Heart left ventricle (tissue), 16 donors: ENCODE results near the gene PLEKHM3. TPM values are rescaled to one million over a fixed set of nuclear protein-coding genes. Genes with fewer than 3 reads are reported as not detected.
"Not testable (repeated sequence)": the region's sequence is repeated elsewhere in the genome, so short reads cannot be mapped to it uniquely, and the experiment has no call there.

Experiments used
- ATAC-seq, 4 donors: fragments of 200-7000 bp; cut with Tn5 transposase; one replicate each; pipeline ENCODE4 v1.9.1; 2020 to 2022; ENCODE audit warnings: moderate library complexity in 4 of 4, mild to moderate bottlenecking in 3 of 4, moderate number of reproducible peaks in 1 of 4
- DNase-seq, 5 donors: peaks; one replicate each; pipeline ENCODE4 v3.0.0-alpha.2; 2020
- H3K27ac ChIP-seq, 12 donors: fragments of 200-600 bp; sonication (generic) in 4 of 12; one replicate each; pipeline versions ENCODE4 v1.5.0 to v1.8.0; 2016 to 2022; ENCODE audit warnings: mild to moderate bottlenecking in 2 of 12
- H3K27me3 ChIP-seq, 9 donors: fragments of 200-600 bp; sonication (generic) in 2 of 9; one replicate each; pipeline versions ENCODE4 v1.5.1 to v1.8.0; 2016 to 2022; ENCODE audit warnings: mild to moderate bottlenecking in 3 of 9
- H3K36me3 ChIP-seq, 9 donors: fragments of 200-600 bp; sonication (generic) in 2 of 9; one replicate each; pipeline versions ENCODE4 v1.5.0 to v1.8.0; 2018 to 2022; ENCODE audit warnings: mild to moderate bottlenecking in 2 of 9
- H3K4me1 ChIP-seq, 12 donors: fragments of 200-600 bp; sonication (generic) in 4 of 12; one replicate each; pipeline versions ENCODE4 v1.5.0 to v1.8.0; 2016 to 2022; ENCODE audit warnings: mild to moderate bottlenecking in 3 of 12
- H3K4me3 ChIP-seq, 12 donors: fragments of 200-600 bp; sonication (generic) in 4 of 12; one replicate each; pipeline versions ENCODE4 v1.5.0 to v1.8.0; 2017 to 2022; ENCODE audit warnings: mild to moderate bottlenecking in 9 of 12, moderate library complexity in 4 of 12
- H3K9me3 ChIP-seq, 12 donors: fragments of 200-600 bp; sonication (generic) in 4 of 12; one replicate each; pipeline versions ENCODE4 v1.5.0 to v1.8.0; 2016 to 2022; ENCODE audit warnings: mild to moderate bottlenecking in 1 of 12
- CTCF ChIP-seq, 12 donors: fragments of 200-600 bp; sonication (generic) in 4 of 12; IDR thresholded peaks; one replicate each; pipeline versions ENCODE4 v1.5.0 to v1.8.0; 2018 to 2022; ENCODE audit warnings: antibody characterized with exemption in 12 of 12, mild to moderate bottlenecking in 5 of 12
- POLR2A ChIP-seq, 2 donors: fragments of 450-650 bp; IDR thresholded peaks; one replicate each; pipeline ENCODE4 v1.6.1; 2017; ENCODE audit warnings: antibody characterized with exemption in 2 of 2, mild to moderate bottlenecking in 2 of 2, moderate library complexity in 2 of 2
- WGBS, 4 donors: extraction: QIAGEN DNeasy Blood & Tissue Kit in 2 of 4; methylation state at CpG; one replicate each; pipeline versions ENCODE4 v1.1.5 to v1.1.7; 2013 to 2018; 5-methylcytosine and 5-hydroxymethylcytosine counted together
- intact Hi-C, 10 donors: fragments of 100-400 bp; cut with DNase I; formaldehyde crosslinking; loops; one replicate each; pipeline versions ENCODE4 v1.11.1 to v1.14.2; 2022
- polyA plus RNA-seq, 2 donors: library from polyadenylated mRNA; stranded (reverse); fragments of 200-250 nt; gene quantifications; one replicate each; pipeline ENCODE4 v1.2.3, GENCODE V29; 2013
- total RNA-seq, 9 donors: library from RNA; depleted of rRNA in 2 of 9; stranded (reverse); fragments of >200 nt in 2 of 9; fragmentation: NEBNext Ultra II Directional in 3 of 9; extraction: Animal tissue kit (Norgen Biotek cat#: 25700) in 3 of 9; gene quantifications; one replicate each; pipeline versions ENCODE4 v1.1.0 to v1.2.4, GENCODE V29; 2016 to 2023
- donor health status: ischemic (EF 13 %, LVEDD 7.1; RV severe dilation, severe dysfunction).
- donor health status: healthy with polysubstance abuse.
- donor health status: DM: no; HTN: yes; CAD: no.
- donor health status: DM: no; HTN: no; CAD: no.
- donor health status: ischemic (EF 25% LVEDD 6.9; RV normal size, moderate dysfunction).
- donor health status: ischemic (EF 25% LVEDD 5.7; RV mildly dilated, moderate dysfunction).
- donor health status: healthy.
- donor health status: DM: yes; HTN: yes; CAD: no.
- donor health status: ischemic (EF 35%, LVEDD 5.7; RV mildly dilated, moderate dysfunction).
- donor health status: nonischemic (EF 11% LVEDD 7.7; RV severe dilation, severe dysfunction).
- donor health status: DM: yes; HTN: yes; CAD: no.
- donor health status: PGD.
- donor health status: ischemic (EF 29% LVEDD 5.4; RV normal size, mild dysfunction).
- donor health status: nonischemic (EF 23%, LVEDD 6.1; RV moderate dilation, normal function).

PLEKHM3 gene
- total and polyA plus RNA-seq, 11 donors: 5.2 to 28.3 (median 17.0) TPM

- no peaks in the 10 kb centered on the region for H3K9me3 ChIP-seq
- no peak for TF ChIP-seq POLR2A (IDR thresholded peaks at IDR 0.05)
- TF ChIP-seq CTCF (IDR thresholded peaks at IDR 0.05): no peak
- H3K27me3 ChIP-seq: no peaks in the 10 kb centered on the region
- no peak overlapping the region for H3K4me3 ChIP-seq
- H3K27ac ChIP-seq: no peak overlapping the region
- 95 to 100% (median 97%) methylated on average over 1 of the region's 1 CpG for WGBS, 4 donors
- H3K36me3 ChIP-seq: peaks cover 0 to 7% (median 0%) of the 10 kb centered on the region in 9 donors
- intact Hi-C loops: no loop called here
- H3K4me1 ChIP-seq: peaks cover 0 to 8% (median 0%) of the 10 kb centered on the region in 12 donors
- no peak for DNase-seq
- ATAC-seq: no peak
Measured at GRCh38 chr2:207911215-207911614, 114.1 kb downstream of the PLEKHM3 start.

- H3K27me3 ChIP-seq, H3K27ac ChIP-seq, H3K9me3 ChIP-seq, H3K4me3 ChIP-seq, intact Hi-C loops, ATAC-seq, H3K4me1 ChIP-seq, DNase-seq: not testable (repeated sequence)
- 95 to 98% (median 96%) methylated on average over 5 of the region's 5 CpGs for WGBS, 4 donors
- H3K36me3 ChIP-seq: peaks cover 0 to 14% (median 0%) of the 10 kb centered on the region in 9 donors
Measured at GRCh38 chr2:207906495-207906894, 118.8 kb downstream of the PLEKHM3 start.

GRCh38 chr2:207905546-207905945, 119.8 kb downstream of the PLEKHM3 start:
- intact Hi-C loops: no loop called here
- no peaks in the 10 kb centered on the region for H3K27me3 ChIP-seq
- no peaks in the 10 kb centered on the region for H3K4me1 ChIP-seq
- DNase-seq: no peak
- H3K36me3 ChIP-seq: peaks cover 0 to 20% (median 2%) of the 10 kb centered on the region in 9 donors
- no peak overlapping the region for H3K4me3 ChIP-seq
- no peaks in the 10 kb centered on the region for H3K9me3 ChIP-seq
- TF ChIP-seq CTCF (IDR thresholded peaks at IDR 0.05): no peak
- no peak for TF ChIP-seq POLR2A (IDR thresholded peaks at IDR 0.05)
- no peak for ATAC-seq
- H3K27ac ChIP-seq: no peak overlapping the region
- 61 to 73% (median 65%) methylated on average over 1 of the region's 1 CpG for WGBS, 4 donors

- TF ChIP-seq POLR2A (IDR thresholded peaks at IDR 0.05): no peak
- no peak for TF ChIP-seq CTCF (IDR thresholded peaks at IDR 0.05)
- DNase-seq: no peak
- Histone ChIP-seq H3K9me3 (no peaks in the 10 kb centered on the region), H3K27me3 (no peaks in the 10 kb centered on the region), H3K4me3 (no peak overlapping the region), H3K36me3 (peaks cover 0 to 22% (median 5%) of the 10 kb centered on the region in 9 donors), H3K27ac (no peak overlapping the region), H3K4me1 (no peaks in the 10 kb centered on the region)
- ATAC-seq: no peak
- 98 to 100% (median 98%) methylated on average over 3 of the region's 3 CpGs for WGBS, 4 donors
- intact Hi-C loops: no loop called here
Measured at GRCh38 chr2:207903236-207903635, 122.1 kb downstream of the PLEKHM3 start.

GRCh38 chr2:207902821-207903220, 122.5 kb downstream of the PLEKHM3 start:
- intact Hi-C loops: no loop called here
- peaks cover 0 to 21% (median 5%) of the 10 kb centered on the region in 9 donors for H3K36me3 ChIP-seq
- H3K4me1 ChIP-seq: peaks cover 0 to 2% (median 0%) of the 10 kb centered on the region in 12 donors
- no peak for ATAC-seq
- H3K4me3 ChIP-seq: no peak overlapping the region
- no peak for TF ChIP-seq POLR2A (IDR thresholded peaks at IDR 0.05)
- no peak for TF ChIP-seq CTCF (IDR thresholded peaks at IDR 0.05)
- 66 to 78% (median 73%) methylated on average over 2 of the region's 2 CpGs for WGBS, 4 donors
- no peaks in the 10 kb centered on the region for H3K27me3 ChIP-seq
- H3K27ac ChIP-seq: no peak overlapping the region
- DNase-seq: no peak
- no peaks in the 10 kb centered on the region for H3K9me3 ChIP-seq
